GOT3 (cell line): ENCODE measurements around the gene MARCOL.

Source experiments
- DNase-seq: peaks from one replicate; lab custom pipeline; 2025; ENCODE audit warnings: mixed read lengths; lab: John Stamatoyannopoulos, UW

Gene MARCOL

GRCh38 chr5:148238418-148238794, at the start of gene MARCOL:
MARCOL (plus strand) TSS chr5:148238525; CDS start chr5:148238598, 73 bp downstream.
- DNase-seq, result no peak

- no peak for DNase-seq
Measured at GRCh38 chr5:148191010-148191409, 47.3 kb upstream of the MARCOL start.

GRCh38 chr5:148193202-148193601, 45.1 kb upstream of the MARCOL start:
- DNase-seq, result no peak

- DNase-seq, result no peak
Measured at GRCh38 chr5:148201151-148201550, 37.2 kb upstream of the MARCOL start.

- DNase-seq, result no peak
Measured at GRCh38 chr5:148202531-148203203, 35.7 kb upstream of the MARCOL start, which contains the start of gene SPINK6. SPINK6 (plus strand) TSS chr5:148203042; CDS start chr5:148203097, 55 bp downstream.

GRCh38 chr5:148205044-148205806, 33.1 kb upstream of the MARCOL start:
- no peak for DNase-seq

- no peak for DNase-seq
Measured at GRCh38 chr5:148205865-148206264, 32.5 kb upstream of the MARCOL start.

GRCh38 chr5:148206620-148207019, 31.7 kb upstream of the MARCOL start:
- DNase-seq, result no peak

- no peak for DNase-seq
Measured at GRCh38 chr5:148208226-148208625, 30.1 kb upstream of the MARCOL start.

- DNase-seq, result no peak
Measured at GRCh38 chr5:148209151-148209770, 29.1 kb upstream of the MARCOL start.

GRCh38 chr5:148214665-148215185, 23.6 kb upstream of the MARCOL start:
- no peak for DNase-seq

- DNase-seq, result no peak
Measured at GRCh38 chr5:148221508-148221907, 16.8 kb upstream of the MARCOL start.

GRCh38 chr5:148224117-148224742, 14.1 kb upstream of the MARCOL start:
- no peak for DNase-seq

GRCh38 chr5:148228392-148228984, 9.8 kb upstream of the MARCOL start:
- no peak for DNase-seq

- no peak for DNase-seq
Measured at GRCh38 chr5:148229840-148230239, 8.5 kb upstream of the MARCOL start.

- DNase-seq, result no peak
Measured at GRCh38 chr5:148230240-148230639, 8.1 kb upstream of the MARCOL start.

- no peak for DNase-seq
Measured at GRCh38 chr5:148237785-148238417, 424 bp upstream of the MARCOL start.

- no peak for DNase-seq
Measured at GRCh38 chr5:148248894-148249293, 10.6 kb downstream of the MARCOL start.

GRCh38 chr5:148255456-148255855, 17.1 kb downstream of the MARCOL start:
- DNase-seq, result no peak

- no peak for DNase-seq
Measured at GRCh38 chr5:148259288-148259687, 21.0 kb downstream of the MARCOL start.

GRCh38 chr5:148261221-148261620, 22.9 kb downstream of the MARCOL start:
- no peak for DNase-seq
